ENCODE measurements around the gene PIK3C2A. TPM values are rescaled to one million over a fixed set of nuclear protein-coding genes. Genes with fewer than 3 reads are reported as not detected.

PIK3C2A gene
- total and polyA plus RNA-seq, 2 of the 8 experiments (the other 6 are each of a cell fraction or from before 2014, with no cell fraction given) = 20.1 to 127 TPM

DNA sequence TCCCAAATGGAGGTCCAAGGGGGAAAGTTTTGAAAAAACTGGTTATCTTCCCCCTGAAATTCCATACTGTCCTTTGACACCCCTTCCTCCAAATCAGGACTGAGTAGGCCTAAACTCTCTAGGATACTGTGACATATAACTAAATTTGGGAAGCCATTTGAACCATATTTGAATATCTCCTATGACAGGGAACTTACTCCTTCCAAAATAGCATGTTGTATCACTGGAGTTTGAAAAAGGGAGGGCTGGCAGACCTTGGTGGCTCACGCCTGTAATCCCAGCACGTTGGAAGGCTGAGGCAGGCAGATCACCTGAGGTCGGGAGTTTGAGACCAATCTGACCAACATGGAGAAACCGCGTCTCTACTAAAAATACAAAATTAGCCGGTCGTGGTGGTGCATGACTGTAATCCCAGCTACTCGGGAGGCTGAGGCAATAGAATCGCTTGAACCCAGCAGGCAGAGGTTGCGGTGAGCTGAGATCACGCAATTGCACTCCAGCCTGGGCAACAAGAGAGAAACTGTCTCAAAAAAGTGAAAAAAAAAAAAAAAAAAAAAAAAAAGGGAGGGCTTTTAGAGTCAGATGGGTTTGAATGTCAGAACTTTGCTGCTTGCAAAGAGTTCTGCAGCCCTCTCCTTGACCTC is 42.4 kb downstream of the PIK3C2A start (continued):
- TF ChIP-seq JUND (IDR thresholded peaks at IDR 0.05; ENCODE audit: low read length) (no peak), TEAD4 (IDR thresholded peaks at IDR 0.05; ENCODE audit: low read depth, low read length) (no peak), YY1 (IDR thresholded peaks at IDR 0.05; ENCODE audit: low read depth, low read length) (no peak), MAFK (IDR thresholded peaks at IDR 0.05; ENCODE audit: low read depth, low read length) (no peak), E2F6 (IDR thresholded peaks at IDR 0.05) (no peak), POLR2A (IDR thresholded peaks at IDR 0.05; ENCODE audit: control extremely low read depth in 1 of 2, low read depth in 2 of 2, low read length in 2 of 2) (no peak), TAF1 (IDR thresholded peaks at IDR 0.05; ENCODE audit: low read depth, low read length) (no peak)

All from H1 (cell line).